ENCODE results near the gene TMEM161A.
"Not testable (repeated sequence)": the region's sequence is repeated elsewhere in the genome, so short reads cannot be mapped to it uniquely, and the experiment has no call there.

TMEM161A gene

GRCh38 chr19:19154768-19155494 is 16.7 kb upstream of the TMEM161A start:
- no peak for DNase-seq

- no peak for DNase-seq
These were observed 14.5 kb upstream of the TMEM161A start for GRCh38 chr19:19152668-19153384.

GRCh38 chr19:19151418-19151817 is 13.1 kb upstream of the TMEM161A start:
- no peak for DNase-seq

- DNase-seq, result no peak
These were observed 11.2 kb upstream of the TMEM161A start for GRCh38 chr19:19149435-19149834.

GRCh38 chr19:19148504-19148903 is 10.2 kb upstream of the TMEM161A start:
- not testable (repeated sequence) for DNase-seq

GRCh38 chr19:19147344-19147743 is 9.1 kb upstream of the TMEM161A start:
- no peak for DNase-seq

GRCh38 chr19:19146865-19147264 is 8.6 kb upstream of the TMEM161A start:
- DNase-seq, result no peak

- DNase-seq, result peak; percentile 21
These were observed 7.7 kb upstream of the TMEM161A start for GRCh38 chr19:19145684-19146608.

- DNase-seq, result no peak
These were observed 7.0 kb upstream of the TMEM161A start for GRCh38 chr19:19145281-19145680.

GRCh38 chr19:19142347-19142746 is 4.1 kb upstream of the TMEM161A start:
- no peak for DNase-seq

- DNase-seq, result no peak
These were observed 2.2 kb upstream of the TMEM161A start for GRCh38 chr19:19140476-19140875.

- DNase-seq, result no peak
These were observed 1.6 kb upstream of the TMEM161A start for GRCh38 chr19:19139876-19140229.

- no peak for DNase-seq
These were observed 646 bp downstream of the TMEM161A start for GRCh38 chr19:19137556-19138108.

GRCh38 chr19:19135713-19136112 is 2.6 kb downstream of the TMEM161A start:
- not testable (repeated sequence) for DNase-seq

GRCh38 chr19:19134687-19135158 is 3.6 kb downstream of the TMEM161A start:
- no peak for DNase-seq

GRCh38 chr19:19133985-19134384 is 4.3 kb downstream of the TMEM161A start:
- DNase-seq, result no peak

GRCh38 chr19:19132912-19133311 is 5.4 kb downstream of the TMEM161A start:
- no peak for DNase-seq

GRCh38 chr19:19131989-19132388 is 6.3 kb downstream of the TMEM161A start:
- no peak for DNase-seq

- DNase-seq, result no peak
These were observed 12.2 kb downstream of the TMEM161A start for GRCh38 chr19:19126102-19126501.

- DNase-seq, result no peak
These were observed 14.9 kb downstream of the TMEM161A start for GRCh38 chr19:19123386-19123785.

GRCh38 chr19:19122902-19123301 is 15.4 kb downstream of the TMEM161A start:
- no peak for DNase-seq

GRCh38 chr19:19121371-19121770 is 16.9 kb downstream of the TMEM161A start:
- no peak for DNase-seq

Data from NCI-H748 treated with DMSO at 0.1 percent for 48 hours (cell line).